22Rv1 (cell line): ENCODE results near the gene ZSCAN29.

Experiments used
- H3K27ac ChIP-seq: fragments of 450-650 bp; 2 replicates; pipeline ENCODE4 v1.5.1; 2017
- ZFX ChIP-seq: fragments of 450-650 bp; IDR thresholded peaks from 2 replicates; pipeline ENCODE4 v1.6.1; 2017; ENCODE audit warnings: antibody characterized with exemption, borderline replicate concordance
- TF ChIP-seq, protein P1 (sequence below): fragments of 450-650 bp; IDR thresholded peaks from 2 replicates; pipeline ENCODE4 v1.5.1; 2017; ENCODE audit warnings: mild to moderate bottlenecking

The ZSCAN29 gene

DNA sequence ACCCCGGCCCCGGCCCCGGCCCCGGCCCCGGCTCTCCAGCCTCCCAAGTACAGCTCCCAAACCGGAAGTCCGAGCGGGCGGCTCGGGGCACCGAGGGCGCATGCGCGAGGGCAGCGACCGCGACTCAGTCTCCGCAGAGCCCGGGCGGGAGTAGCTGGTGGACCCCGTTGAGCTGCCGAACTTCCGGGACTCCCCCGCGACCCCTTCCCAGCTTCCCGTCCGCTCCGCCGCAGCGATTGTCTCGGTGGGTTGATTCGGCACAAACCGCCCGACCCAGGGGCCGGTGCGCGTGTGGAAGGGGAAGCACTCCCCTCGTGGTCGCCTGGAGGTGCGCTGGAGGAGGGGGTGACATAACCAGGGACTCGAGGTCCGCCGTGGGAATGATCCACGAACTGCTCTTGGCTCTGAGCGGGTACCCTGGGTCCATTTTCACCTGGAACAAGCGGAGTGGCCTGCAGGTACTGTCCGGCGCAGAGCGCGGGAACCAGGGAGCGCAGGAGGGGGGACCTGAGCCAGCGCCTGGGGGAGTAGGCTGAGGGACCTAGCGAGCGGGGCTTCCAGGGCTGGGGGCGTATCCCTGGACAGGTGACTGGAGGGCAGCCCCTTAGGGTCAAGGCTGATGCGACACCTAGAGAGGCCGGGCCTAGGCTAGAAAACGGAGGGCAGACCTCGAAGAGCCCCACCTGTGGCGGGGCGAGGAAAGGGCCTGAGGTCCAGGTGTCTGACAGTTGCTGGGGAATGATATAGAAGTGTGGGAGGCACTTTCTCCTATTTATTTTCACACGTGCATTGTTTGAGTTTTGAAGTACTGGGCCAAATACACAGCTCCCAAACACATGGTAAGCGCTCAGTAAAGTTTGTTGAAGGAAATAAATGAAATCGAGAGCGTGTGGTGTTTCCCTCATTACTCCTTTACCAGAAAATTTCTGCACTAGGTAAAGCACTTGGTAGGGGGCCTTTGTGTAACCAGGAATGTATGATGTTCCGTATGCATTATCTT is at the start of gene ZSCAN29, which contains the start of gene TUBGCP4:
Gene ZSCAN29 (minus strand): TSS at position 69 of the 1,000 bp plus-strand sequence. CDS start 1,130 bp downstream, outside the sequence.
Gene TUBGCP4 (plus strand): TSS at position 127 of the 1,000 bp plus-strand sequence. CDS start 254 bp downstream, at position 381.
- no peak for TF ChIP-seq ZFX
- TF ChIP-seq, protein P1, sequence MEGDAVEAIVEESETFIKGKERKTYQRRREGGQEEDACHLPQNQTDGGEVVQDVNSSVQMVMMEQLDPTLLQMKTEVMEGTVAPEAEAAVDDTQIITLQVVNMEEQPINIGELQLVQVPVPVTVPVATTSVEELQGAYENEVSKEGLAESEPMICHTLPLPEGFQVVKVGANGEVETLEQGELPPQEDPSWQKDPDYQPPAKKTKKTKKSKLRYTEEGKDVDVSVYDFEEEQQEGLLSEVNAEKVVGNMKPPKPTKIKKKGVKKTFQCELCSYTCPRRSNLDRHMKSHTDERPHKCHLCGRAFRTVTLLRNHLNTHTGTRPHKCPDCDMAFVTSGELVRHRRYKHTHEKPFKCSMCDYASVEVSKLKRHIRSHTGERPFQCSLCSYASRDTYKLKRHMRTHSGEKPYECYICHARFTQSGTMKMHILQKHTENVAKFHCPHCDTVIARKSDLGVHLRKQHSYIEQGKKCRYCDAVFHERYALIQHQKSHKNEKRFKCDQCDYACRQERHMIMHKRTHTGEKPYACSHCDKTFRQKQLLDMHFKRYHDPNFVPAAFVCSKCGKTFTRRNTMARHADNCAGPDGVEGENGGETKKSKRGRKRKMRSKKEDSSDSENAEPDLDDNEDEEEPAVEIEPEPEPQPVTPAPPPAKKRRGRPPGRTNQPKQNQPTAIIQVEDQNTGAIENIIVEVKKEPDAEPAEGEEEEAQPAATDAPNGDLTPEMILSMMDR, result peak; percentile 74

DNA sequence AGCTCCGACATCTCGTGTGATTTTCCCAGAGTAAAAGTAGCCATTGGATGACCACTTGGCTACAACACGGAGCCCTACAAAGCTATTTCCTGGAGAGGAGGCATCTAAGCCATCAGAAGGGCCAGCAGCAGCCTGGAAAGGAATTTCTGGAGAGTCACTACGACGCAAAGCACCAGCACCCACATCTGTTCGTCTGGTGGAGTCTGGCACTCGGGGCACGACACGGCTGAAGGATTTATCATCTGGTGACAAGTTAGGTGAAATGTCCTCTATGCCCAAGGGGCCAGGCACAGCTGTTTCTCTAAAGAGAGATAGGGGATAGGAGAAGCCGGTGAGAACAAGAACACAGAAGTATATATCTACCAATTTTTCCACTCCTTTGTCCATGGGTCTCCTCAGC is 49.6 kb upstream of the ZSCAN29 start:
- H3K27ac ChIP-seq, result no peak overlapping the region
- TF ChIP-seq, protein P1, result no peak
- no peak for TF ChIP-seq ZFX

More for the DNA sequence above, at the start of gene ZSCAN29, which contains the start of gene TUBGCP4:
- peak within 1 kb of the TSS; percentile 64 for H3K27ac ChIP-seq

DNA sequence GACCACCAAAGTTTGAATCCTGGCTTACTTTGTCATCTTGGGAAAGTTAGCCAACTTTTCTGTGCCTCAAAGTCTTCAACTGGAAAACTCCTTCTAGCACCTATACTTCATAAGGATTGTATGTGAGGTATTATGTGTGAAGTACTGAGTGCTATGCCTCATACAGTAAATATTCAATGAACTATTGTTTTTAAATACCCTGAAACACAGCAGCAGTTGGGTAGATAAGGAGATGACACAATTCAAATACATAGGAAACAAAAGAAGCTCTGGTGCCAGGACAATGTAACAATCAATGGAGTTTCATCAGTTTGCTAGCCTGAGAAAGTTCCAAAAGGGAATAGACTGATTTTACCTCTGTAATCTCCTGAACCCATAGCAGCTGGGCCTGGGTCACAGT is 43.4 kb upstream of the ZSCAN29 start:
- H3K27ac ChIP-seq, result no peak overlapping the region
- no peak for TF ChIP-seq ZFX
- TF ChIP-seq, protein P1, result no peak

DNA sequence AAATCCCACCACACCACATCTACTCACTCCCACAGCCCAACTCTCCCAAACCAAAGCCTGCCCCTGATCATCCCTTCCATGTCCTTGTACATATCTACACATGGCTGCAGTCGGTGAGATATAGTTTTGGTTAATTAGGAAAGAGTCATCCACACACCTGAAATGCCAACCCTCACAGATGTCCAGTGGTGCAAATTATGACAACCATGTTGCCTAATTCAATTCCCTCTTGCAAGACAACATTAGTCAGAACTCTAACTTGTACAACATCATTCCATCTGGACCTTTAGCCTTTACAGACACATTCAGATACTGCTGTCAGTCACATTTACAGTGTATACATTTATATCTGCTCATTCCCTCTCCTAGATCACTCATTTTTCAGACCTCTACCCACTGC is 41.3 kb upstream of the ZSCAN29 start:
- TF ChIP-seq ZFX, result no peak
- TF ChIP-seq, protein P1, result no peak
- no peak overlapping the region for H3K27ac ChIP-seq

DNA sequence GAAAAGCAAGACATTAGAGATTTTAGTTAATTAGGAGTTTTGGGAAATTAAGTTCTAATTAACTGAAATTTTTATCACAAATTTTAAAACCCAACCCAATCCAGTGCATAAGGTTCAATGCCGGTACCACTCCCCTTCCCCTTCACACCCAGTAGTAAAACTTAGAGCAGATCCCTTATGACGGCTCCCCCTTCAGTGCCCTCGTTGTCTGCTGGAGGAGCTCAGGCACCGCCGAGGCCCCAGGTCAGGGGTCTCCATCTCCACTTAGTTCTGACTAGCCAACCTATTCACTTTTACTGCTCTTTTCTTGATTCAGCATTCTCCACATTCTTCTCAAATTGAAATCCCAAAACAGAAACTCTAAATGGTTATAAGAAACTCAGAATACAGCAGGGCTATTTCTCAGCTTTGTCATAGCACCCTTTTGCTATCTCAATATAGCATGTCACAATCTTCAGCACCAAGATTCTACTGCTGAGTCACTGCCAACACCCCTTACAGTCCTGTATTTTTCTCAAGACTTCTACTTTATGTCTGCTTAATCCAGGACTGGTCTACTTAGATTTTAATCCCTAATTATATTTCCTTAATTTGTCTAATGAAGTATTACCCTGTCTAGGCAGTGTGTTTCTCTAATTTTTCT is 39.9 kb upstream of the ZSCAN29 start:
- H3K27ac ChIP-seq, result no peak overlapping the region
- TF ChIP-seq ZFX, result no peak
- TF ChIP-seq, protein P1, result no peak

DNA sequence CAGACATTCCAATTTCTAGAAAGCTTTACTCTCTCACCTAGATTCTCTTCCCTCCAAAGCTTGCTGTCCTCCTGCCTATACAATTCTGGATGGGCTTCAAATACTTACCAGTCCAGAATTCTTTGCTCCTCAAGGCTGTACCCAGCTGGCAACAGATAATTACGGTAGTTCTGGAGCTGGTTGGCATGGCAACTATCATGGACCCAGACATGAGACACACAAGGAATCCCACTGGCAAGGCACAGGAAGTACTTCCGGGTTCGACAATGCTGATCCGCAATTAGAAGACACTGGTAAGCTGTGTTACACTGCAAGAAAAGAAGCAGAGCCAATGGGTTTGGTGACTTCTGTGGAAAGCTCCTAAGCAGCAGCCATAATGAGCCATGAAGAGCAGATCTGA is 37.9 kb upstream of the ZSCAN29 start:
- TF ChIP-seq ZFX, result no peak
- TF ChIP-seq, protein P1, result no peak
- H3K27ac ChIP-seq, result no peak overlapping the region
